ENCODE results near the gene TOM1L2.

DNA sequence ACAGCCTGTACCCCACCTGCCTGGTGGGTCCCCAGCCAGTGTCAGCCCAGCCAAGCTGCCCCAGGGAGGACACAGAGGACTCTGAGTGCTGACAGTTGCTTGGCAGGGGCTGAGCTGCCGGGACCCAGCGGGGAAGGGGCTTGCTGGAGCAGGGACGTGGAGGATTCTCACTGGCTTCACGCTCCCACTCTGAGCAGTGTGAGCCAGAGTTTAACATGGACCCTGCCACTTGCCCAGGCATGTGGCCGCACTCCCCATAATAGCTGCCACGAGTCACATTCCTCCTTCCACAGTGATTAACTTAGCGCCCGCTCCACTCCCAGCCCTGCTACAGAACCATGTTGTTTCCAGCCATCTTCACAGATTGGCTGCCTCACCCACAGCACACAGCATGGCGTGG, 166.6 kb downstream of the TOM1L2 start:
- TF ChIP-seq, protein P1, sequence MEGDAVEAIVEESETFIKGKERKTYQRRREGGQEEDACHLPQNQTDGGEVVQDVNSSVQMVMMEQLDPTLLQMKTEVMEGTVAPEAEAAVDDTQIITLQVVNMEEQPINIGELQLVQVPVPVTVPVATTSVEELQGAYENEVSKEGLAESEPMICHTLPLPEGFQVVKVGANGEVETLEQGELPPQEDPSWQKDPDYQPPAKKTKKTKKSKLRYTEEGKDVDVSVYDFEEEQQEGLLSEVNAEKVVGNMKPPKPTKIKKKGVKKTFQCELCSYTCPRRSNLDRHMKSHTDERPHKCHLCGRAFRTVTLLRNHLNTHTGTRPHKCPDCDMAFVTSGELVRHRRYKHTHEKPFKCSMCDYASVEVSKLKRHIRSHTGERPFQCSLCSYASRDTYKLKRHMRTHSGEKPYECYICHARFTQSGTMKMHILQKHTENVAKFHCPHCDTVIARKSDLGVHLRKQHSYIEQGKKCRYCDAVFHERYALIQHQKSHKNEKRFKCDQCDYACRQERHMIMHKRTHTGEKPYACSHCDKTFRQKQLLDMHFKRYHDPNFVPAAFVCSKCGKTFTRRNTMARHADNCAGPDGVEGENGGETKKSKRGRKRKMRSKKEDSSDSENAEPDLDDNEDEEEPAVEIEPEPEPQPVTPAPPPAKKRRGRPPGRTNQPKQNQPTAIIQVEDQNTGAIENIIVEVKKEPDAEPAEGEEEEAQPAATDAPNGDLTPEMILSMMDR (IDR thresholded peaks at IDR 0.05): no peak
- no peak for TF ChIP-seq POLR2AphosphoS5 (IDR thresholded peaks at IDR 0.05; ENCODE audit: insufficient read depth in 1 of 2, low read depth in 1 of 2)
- no peak for TF ChIP-seq POLR2A (IDR thresholded peaks at IDR 0.05)
